Measurements from ENCODE around the gene SDE2.
A peak's percentile ranks its signal among the peaks of the same experiment; 100 is the strongest.
"Not testable (repeated sequence)": the region's sequence is repeated elsewhere in the genome, so short reads cannot be mapped to it uniquely, and the experiment has no call there.

The SDE2 gene

DNA sequence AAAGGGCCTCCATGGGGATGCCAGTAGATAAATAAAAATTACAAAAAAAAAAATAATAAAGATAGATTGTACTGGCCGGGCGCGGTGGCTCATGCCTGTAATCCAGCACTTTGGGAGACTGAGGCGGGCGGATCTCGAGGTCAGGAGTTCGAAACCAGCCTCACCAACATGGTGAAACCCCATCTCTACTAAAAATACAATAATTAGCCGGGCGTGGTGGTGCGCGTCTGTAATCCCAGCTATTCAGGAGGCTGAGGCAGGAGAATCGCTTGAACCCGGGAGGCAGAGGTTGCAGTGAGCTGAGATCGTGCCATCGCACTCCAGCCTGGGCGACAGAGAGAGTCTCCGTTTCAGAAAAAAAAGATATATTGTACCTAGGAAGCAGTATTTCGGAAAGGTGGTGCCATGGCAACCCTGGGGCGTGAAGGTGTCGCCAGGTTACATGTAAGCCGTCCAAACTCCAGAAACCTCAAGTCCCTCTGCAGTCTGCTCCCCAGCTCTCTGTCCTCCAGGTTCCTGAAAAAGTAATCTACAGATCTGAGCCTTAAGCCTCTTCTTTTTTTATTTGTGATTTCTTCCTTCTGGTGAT lies 1.4 kb upstream of the SDE2 start:
- H3K27ac Mint-ChIP-seq: peak overlapping the region; percentile 100
- H3K4me1 Mint-ChIP-seq: peaks cover 41% of the 10 kb centered on the region
- not testable (repeated sequence) for H3K9me3 Mint-ChIP-seq; H3K36me3 Mint-ChIP-seq; ATAC-seq (ENCODE audit: low read depth); H3K27me3 Mint-ChIP-seq; DNase-seq (ENCODE audit: low spot score in 2 of 2)
- peak overlapping the region; percentile 100 for H3K4me3 Mint-ChIP-seq

DNA sequence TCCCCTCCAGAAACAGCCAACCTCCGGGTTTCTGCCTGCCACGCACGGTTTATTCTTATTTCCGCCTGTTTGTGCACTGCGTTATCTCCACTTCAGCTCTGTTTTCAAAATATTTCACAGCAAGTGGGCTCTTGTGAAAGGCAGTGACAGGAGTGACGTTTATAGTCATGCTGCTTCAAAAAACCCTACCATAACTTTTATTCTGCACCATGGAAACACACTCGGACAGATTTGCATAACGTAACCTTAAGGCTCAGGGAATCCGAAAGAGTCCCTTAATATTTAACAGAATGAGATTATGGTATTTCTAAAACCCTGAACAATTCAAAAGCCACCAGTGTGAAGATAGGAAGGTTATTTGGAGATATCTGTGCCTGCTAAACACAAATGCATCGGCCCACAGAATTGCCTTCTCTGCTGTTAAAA lies 782 bp upstream of the SDE2 start:
- H3K9me3 Mint-ChIP-seq: no peaks in the 10 kb centered on the region
- DNase-seq (ENCODE audit: low spot score in 2 of 2) (peak; percentile 38 to 74), ATAC-seq (ENCODE audit: low read depth) (peak; percentile 48)
- H3K4me1 Mint-ChIP-seq: peaks cover 42% of the 10 kb centered on the region
- H3K36me3 Mint-ChIP-seq: peaks cover 6% of the 10 kb centered on the region
- peak overlapping the region; percentile 100 for H3K27ac Mint-ChIP-seq
- peak overlapping the region; percentile 100 for H3K4me3 Mint-ChIP-seq
- H3K27me3 Mint-ChIP-seq: no peaks in the 10 kb centered on the region

DNA sequence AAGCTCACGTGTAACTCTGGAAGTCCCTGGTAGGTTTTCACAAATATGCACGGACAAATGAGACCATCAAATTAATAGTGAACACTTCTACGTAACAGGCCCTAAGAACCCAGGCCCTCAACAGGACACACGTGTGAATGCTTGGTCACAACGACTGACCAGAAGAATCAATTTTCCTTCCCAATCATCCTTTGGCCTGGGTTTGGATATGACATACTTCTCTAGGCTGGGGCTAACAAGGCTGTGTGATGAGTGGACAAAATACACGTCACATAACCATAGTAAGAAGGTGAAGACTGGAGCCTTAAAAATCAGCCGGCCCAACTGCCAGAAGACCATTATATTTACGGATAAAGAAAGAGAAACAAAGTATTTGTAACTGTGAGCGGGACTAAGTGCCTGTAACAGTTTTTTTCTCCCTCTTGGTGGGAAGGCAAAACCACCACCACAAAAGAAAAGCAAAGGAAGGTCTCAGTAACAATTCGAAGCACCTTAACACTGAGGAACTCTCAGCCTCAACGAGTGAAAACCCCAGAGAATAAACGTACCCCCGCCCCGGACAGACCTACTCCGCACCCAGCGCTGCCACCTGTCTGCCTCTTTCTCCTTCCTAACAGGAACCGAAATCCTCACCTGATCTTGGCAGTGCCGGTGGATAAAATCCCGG lies 450 bp downstream of the SDE2 start:
- H3K27me3 Mint-ChIP-seq: no peaks in the 10 kb centered on the region
- peaks cover 38% of the 10 kb centered on the region for H3K4me1 Mint-ChIP-seq
- no peaks in the 10 kb centered on the region for H3K9me3 Mint-ChIP-seq
- peak; percentile 2 for ATAC-seq (ENCODE audit: low read depth)
- peaks cover 13% of the 10 kb centered on the region for H3K36me3 Mint-ChIP-seq
- no peak for DNase-seq (ENCODE audit: low spot score in 2 of 2)
- peak overlapping the region; percentile 100 for H3K4me3 Mint-ChIP-seq
- peak overlapping the region; percentile 100 for H3K27ac Mint-ChIP-seq

DNA sequence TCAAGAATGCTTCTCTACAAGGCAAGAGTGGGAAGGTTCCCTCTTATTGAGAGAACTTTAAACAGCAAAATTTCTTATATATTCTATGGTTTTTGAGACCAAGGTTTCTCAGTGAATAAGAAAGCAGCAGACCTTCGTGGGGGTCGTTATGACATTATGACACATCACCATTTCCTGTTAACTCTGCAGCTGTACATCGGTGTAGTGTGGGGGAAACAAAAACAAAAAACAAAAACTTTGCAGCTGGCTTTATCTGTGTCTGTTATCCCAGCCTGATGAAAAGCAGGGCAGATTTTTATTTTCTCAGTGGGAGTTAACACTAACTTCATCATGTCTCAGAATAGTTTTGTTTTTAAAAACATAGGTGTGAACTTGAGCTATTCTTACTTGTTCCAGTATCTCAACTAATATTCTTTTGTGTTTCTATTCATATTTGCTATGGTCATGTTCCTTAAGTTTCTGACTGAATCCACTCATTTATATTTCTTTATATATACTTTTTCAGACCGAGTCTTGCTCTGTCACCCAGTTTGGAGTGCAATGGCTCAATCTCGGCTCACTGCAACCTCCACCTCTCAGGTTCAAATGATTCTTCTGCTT lies 2.1 kb downstream of the SDE2 start:
- H3K9me3 Mint-ChIP-seq: no peaks in the 10 kb centered on the region
- H3K36me3 Mint-ChIP-seq: peaks cover 15% of the 10 kb centered on the region
- no peak for ATAC-seq (ENCODE audit: low read depth)
- H3K27ac Mint-ChIP-seq: peak overlapping the region; percentile 38
- peak overlapping the region; percentile 39 for H3K4me3 Mint-ChIP-seq
- no peak for DNase-seq (ENCODE audit: low spot score in 2 of 2)
- H3K4me1 Mint-ChIP-seq: peaks cover 24% of the 10 kb centered on the region
- no peaks in the 10 kb centered on the region for H3K27me3 Mint-ChIP-seq

DNA sequence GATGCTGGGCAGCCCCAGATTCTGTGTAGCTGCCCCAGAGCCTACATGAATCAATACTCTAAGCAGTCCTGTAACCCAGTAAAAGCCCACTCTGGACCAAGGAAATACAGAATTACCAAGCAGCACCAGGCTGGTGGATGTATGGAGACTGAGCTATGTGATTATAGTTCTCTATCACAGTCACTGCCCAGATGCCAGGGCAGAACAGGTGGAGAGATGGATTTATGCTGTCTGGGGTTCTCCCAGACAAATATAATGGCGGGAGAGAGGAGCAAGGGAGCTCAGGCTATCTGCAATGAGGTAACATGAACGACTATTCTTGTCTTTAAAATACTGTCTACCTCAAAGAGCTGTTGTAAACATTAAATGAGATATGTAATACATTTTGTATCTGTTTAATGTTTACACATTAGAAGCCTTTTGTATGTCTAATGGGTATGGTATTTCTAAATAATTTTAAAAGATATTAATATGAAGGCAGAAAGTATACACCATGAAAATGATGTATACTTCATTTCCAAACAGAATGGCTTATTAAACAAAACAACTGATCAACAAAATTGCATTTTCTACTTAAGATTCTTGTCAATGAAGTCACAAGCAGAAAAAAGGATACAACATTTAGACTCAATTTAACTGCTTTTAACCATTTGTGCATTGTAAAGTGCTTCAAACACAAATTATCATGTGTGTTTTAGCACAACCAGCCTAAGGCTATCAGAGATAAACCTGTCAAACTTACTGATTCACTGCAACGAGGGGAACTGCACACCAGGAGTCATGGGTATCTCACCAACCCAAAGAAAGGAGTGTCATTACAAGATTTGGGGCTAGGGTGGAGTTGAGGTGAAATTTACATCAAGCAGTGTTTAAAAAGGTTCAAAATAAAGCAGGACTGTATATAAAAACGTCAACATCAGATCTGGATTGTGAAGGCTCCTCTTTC lies 3.0 kb downstream of the SDE2 start:
- ATAC-seq (ENCODE audit: low read depth) (no peak), DNase-seq (ENCODE audit: low spot score in 2 of 2) (no peak)
- no peaks in the 10 kb centered on the region for H3K27me3 Mint-ChIP-seq
- H3K4me1 Mint-ChIP-seq: peaks cover 23% of the 10 kb centered on the region
- peak overlapping the region; percentile 63 for H3K4me3 Mint-ChIP-seq
- H3K27ac Mint-ChIP-seq: peak overlapping the region; percentile 38
- peaks cover 17% of the 10 kb centered on the region for H3K36me3 Mint-ChIP-seq
- H3K9me3 Mint-ChIP-seq: no peaks in the 10 kb centered on the region

DNA sequence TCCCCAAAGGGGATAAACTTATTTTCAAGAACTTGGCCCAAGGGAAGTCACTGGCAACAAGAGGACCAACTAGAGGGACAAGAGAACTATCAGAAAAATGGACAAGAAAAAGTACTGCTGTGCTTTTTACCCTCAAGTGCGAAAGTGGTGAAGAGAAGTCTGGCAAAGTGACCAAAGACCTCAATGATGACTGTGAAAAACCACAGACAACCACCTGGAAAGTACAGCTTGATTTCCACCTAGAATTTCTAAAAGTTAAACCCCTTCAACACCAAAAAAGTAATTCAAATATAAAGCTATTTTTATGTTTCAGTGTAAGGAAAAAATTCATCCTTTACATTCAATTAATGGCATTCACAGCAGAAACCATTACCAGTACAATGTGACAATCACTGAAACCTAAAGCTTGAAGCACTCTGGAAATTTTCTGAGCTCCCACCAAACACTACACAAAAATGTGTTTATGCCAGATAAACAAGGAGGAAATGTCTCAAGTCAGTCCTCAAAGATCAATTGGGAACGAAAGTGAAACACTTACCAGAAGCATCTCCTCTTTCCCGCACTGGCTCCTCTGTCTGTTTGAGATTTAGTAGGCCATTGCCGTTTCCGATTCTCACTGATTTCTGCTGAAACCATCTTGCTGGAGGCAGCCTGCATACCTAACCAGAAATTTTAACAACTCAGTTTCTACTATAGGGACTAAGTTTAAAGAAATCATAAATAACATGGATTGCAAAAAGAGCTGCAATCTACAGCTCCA lies 8.3 kb downstream of the SDE2 start:
- peak overlapping the region; percentile 73 for H3K27ac Mint-ChIP-seq
- H3K27me3 Mint-ChIP-seq: no peaks in the 10 kb centered on the region
- H3K4me1 Mint-ChIP-seq: peaks cover 14% of the 10 kb centered on the region
- no peaks in the 10 kb centered on the region for H3K9me3 Mint-ChIP-seq
- DNase-seq (ENCODE audit: low spot score in 2 of 2): no peak
- peaks cover 29% of the 10 kb centered on the region for H3K36me3 Mint-ChIP-seq
- peak; percentile 76 for ATAC-seq (ENCODE audit: low read depth)
- H3K4me3 Mint-ChIP-seq: peak overlapping the region; percentile 32

DNA sequence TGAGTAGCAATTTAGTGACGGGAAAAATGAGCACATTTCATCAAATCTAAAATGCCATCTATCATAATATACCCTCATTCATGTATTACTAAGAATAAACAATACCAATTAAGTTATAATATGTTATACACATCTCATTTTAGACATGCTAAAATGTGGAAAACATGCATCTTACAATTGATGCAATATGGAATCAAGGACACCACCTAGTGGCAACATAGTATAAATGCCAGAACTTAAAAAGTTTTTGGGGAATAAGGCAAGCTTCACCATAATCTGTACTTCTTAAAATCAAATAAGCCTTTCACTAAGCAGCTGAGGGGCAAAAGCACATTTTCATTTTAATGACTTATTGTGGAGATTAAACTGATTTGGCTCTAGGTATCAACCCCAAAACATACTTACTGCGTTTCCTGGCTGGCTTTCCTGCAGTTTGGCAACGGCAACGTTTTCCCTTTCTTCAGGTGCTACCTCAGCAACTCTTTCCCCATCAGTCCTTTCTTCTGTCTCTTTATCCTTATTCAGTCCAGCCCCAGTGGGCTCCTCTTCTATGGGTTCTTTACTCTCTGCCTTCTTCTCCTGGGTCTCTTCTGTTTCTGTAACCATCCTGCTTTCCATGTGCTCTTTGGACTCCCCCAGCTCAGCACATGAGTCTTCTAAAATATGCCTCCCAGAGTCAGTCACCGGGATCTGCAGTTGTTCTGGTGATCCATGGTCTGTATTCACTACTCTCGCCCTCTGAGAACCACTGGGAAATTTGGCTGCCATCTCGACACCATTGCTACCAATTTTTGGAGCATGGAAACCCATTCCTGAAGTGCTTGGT lies 11.4 kb downstream of the SDE2 start:
- Mint-ChIP-seq H3K36me3 (peaks cover 27% of the 10 kb centered on the region), H3K27ac (peak overlapping the region; percentile 9), H3K4me1 (peaks cover 8% of the 10 kb centered on the region), H3K9me3 (no peaks in the 10 kb centered on the region), H3K27me3 (no peaks in the 10 kb centered on the region), H3K4me3 (no peak overlapping the region)
- ATAC-seq (ENCODE audit: low read depth): peak; percentile 50
- DNase-seq (ENCODE audit: low spot score in 2 of 2): peak in 1 of 2 donors; percentile 36

DNA sequence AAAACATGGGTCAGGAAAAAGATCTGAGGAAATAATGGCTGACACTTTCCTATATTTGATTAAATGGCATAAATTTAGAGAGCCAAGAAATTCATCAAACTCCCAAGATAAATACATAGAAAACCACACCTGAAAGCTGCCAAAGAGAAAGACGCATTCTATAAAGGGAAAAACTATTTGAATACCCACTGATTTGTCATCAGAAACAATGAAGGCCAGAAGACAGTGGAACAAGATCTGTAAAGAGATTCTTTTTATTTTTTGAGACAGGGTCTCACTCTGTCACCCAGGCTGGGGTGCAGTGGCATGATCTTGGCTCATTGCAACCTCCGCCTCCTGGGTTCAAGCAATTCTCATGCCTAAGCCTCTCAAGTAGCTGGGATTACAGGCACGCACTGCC lies 17.4 kb downstream of the SDE2 start:
- ATAC-seq (ENCODE audit: low read depth) (no peak), DNase-seq (ENCODE audit: low spot score in 2 of 2) (no peak)
- no peak overlapping the region for H3K4me3 Mint-ChIP-seq
- no peak overlapping the region for H3K27ac Mint-ChIP-seq
- H3K4me1 Mint-ChIP-seq: peaks cover 15% of the 10 kb centered on the region
- H3K27me3 Mint-ChIP-seq: no peaks in the 10 kb centered on the region
- no peaks in the 10 kb centered on the region for H3K9me3 Mint-ChIP-seq
- H3K36me3 Mint-ChIP-seq: peaks cover 23% of the 10 kb centered on the region

DNA sequence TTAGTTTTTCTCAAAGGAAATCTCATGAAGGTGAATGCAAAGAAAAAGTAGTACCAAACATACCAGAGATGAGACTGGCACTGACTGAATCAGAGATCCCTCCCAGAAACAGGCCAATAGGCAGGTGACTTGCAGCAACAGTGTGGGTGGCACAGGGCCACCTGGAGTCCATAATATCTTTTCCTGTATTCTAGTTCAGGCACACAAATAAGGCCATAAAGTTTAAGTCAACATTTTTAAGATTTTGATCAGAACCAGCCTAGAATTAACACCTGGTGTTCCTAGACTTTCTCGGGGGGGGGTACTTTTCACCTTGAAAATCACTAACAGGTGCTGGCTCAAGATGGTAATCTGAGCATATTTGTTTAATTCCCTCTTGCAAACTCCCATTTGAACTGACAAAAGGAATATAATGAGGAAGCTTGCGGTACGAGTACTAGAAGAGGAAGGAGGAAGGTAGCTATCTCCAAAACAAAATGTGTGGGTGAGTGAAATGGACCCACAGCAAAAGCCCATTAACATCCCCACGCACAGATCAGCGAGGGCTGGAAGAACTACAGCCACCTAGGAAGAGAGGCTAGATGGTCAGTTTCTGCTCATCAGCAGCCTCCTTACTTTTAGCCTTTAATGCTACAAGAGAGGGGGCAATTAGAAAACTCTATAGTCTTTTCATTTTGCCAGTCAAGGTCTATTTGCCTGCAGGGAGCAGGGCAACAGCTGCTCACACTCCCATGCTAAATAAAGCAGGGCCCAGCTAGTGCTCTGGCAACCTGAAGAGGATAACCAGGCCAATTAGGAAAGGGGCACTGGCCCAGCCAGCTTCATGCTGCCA lies 18.9 kb downstream of the SDE2 start:
- Mint-ChIP-seq H3K9me3 (no peaks in the 10 kb centered on the region), H3K27me3 (no peaks in the 10 kb centered on the region), H3K36me3 (peaks cover 23% of the 10 kb centered on the region), H3K4me3 (no peak overlapping the region), H3K27ac (no peak overlapping the region), H3K4me1 (peaks cover 17% of the 10 kb centered on the region)
- DNase-seq (ENCODE audit: low spot score in 2 of 2): no peak
- no peak for ATAC-seq (ENCODE audit: low read depth)

DNA sequence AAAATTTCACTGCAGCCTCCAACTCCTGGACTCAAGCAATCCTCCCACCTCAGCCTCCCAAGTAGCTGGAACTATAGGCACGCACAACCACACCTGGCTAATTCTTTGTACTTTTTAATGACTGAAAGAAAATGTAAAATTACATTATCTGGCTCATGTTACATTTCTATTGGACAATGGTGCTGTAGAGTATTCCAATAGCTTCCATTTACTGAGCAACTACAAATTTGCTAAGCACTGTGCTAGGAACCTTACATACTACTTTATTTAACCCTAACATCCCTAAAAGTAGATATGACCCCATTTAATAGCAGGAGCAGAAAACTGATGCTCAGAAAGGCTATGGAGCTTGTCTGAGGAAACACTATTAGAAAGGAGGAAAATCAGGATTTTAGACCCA lies 19.7 kb downstream of the SDE2 start:
- no peaks in the 10 kb centered on the region for H3K9me3 Mint-ChIP-seq
- ATAC-seq (ENCODE audit: low read depth) (no peak), DNase-seq (ENCODE audit: low spot score in 2 of 2) (no peak)
- H3K27me3 Mint-ChIP-seq: no peaks in the 10 kb centered on the region
- no peak overlapping the region for H3K27ac Mint-ChIP-seq
- peaks cover 23% of the 10 kb centered on the region for H3K36me3 Mint-ChIP-seq
- H3K4me3 Mint-ChIP-seq: no peak overlapping the region
- peaks cover 17% of the 10 kb centered on the region for H3K4me1 Mint-ChIP-seq

DNA sequence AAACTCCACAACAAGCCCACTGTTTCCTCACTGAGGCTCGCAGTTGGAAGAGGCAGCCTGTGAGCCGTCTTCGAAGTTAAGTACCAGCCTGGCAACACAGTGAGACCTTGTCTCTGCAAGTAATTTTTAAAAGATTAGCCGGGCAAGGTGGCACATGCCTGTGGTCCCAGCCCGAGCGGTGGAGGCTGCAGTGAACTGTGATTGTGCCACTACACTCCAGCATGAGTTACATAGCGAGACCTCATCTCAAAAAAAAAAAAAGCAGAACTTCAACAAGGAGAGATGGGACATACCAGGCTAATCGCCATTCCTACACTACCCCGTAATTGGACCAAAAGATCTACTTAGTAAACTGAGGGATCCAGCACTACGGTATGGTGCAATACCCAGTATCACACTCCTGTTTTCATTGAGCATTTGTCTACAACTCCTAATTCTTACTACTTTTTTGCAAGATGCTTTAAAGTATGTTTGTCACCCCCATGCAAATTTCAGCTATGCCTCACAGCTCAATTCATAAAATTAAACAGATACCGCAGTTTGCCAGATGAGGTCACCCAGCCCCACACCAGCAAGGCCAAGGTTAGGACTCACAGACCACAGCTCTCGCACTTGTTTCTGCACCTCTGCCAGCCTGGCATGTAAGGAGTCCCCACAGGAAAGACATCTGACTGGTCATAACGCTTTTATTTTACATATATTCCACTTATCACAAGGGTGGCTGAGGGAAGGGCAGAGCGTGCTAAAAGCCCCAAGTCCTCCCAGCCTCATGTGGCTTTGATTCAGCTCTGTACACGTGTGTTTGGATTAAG lies 21.0 kb downstream of the SDE2 start:
- peak; percentile 73 for ATAC-seq (ENCODE audit: low read depth)
- Mint-ChIP-seq H3K4me3 (peak overlapping the region; percentile 55), H3K4me1 (peaks cover 17% of the 10 kb centered on the region), H3K9me3 (no peaks in the 10 kb centered on the region), H3K27me3 (no peaks in the 10 kb centered on the region), H3K27ac (peak overlapping the region; percentile 23), H3K36me3 (peaks cover 14% of the 10 kb centered on the region)
- DNase-seq (ENCODE audit: low spot score in 2 of 2): peak in 1 of 2 donors; percentile 35

All from memory B cell (primary cell).